HG03135 (cell line): ENCODE results near the gene RAB44.
"Not testable (repeated sequence)": the region's sequence is repeated elsewhere in the genome, so short reads cannot be mapped to it uniquely, and the experiment has no call there.

Experiments
- ATAC-seq: cut with Tn5 transposase; IDR thresholded peaks from one replicate; pipeline ENCODE4 v1.9.1; 2021; ENCODE audit warnings: mild to moderate bottlenecking, moderate library complexity; ENCODE audit not compliant: unreplicated experiment

The RAB44 gene

GRCh38 chr6:36697481-36697903 is at the start of gene RAB44:
Gene RAB44 (plus strand): TSS chr6:36697826. CDS start chr6:36704236, 6,410 bp downstream.
- ATAC-seq: no peak

- ATAC-seq: no peak
These were observed 48.5 kb upstream of the RAB44 start for GRCh38 chr6:36649086-36649485.

- ATAC-seq: no peak
These were observed 47.7 kb upstream of the RAB44 start for GRCh38 chr6:36649701-36650484.

- no peak for ATAC-seq
These were observed 46.7 kb upstream of the RAB44 start for GRCh38 chr6:36650848-36651478.

GRCh38 chr6:36651659-36652379 is 45.8 kb upstream of the RAB44 start:
- ATAC-seq: no peak

- ATAC-seq: not testable (repeated sequence)
These were observed 43.2 kb upstream of the RAB44 start for GRCh38 chr6:36654469-36654868.

- ATAC-seq: no peak
These were observed 42.4 kb upstream of the RAB44 start for GRCh38 chr6:36655085-36655724.

- no peak for ATAC-seq
These were observed 41.2 kb upstream of the RAB44 start for GRCh38 chr6:36656441-36656840.

- ATAC-seq: no peak
These were observed 40.4 kb upstream of the RAB44 start for GRCh38 chr6:36657271-36657670.

- no peak for ATAC-seq
These were observed 39.6 kb upstream of the RAB44 start for GRCh38 chr6:36657942-36658544.

GRCh38 chr6:36659271-36659670 is 38.4 kb upstream of the RAB44 start:
- no peak for ATAC-seq

GRCh38 chr6:36660771-36661471 is 36.7 kb upstream of the RAB44 start:
- ATAC-seq: no peak

- no peak for ATAC-seq
These were observed 35.2 kb upstream of the RAB44 start for GRCh38 chr6:36662380-36662779.

GRCh38 chr6:36662827-36663256 is 34.8 kb upstream of the RAB44 start:
- no peak for ATAC-seq

GRCh38 chr6:36663504-36664446 is 33.9 kb upstream of the RAB44 start:
- no peak for ATAC-seq

GRCh38 chr6:36665180-36665579 is 32.4 kb upstream of the RAB44 start:
- no peak for ATAC-seq

GRCh38 chr6:36666287-36666686 is 31.3 kb upstream of the RAB44 start:
- ATAC-seq: no peak

- ATAC-seq: peak; percentile 63
These were observed 30.6 kb upstream of the RAB44 start for GRCh38 chr6:36666826-36667591.
